ENCODE data around the gene FRMD6.

- TF ChIP-seq GATA2 (IDR thresholded peaks at IDR 0.05; ENCODE audit: low read depth, low read length) (no peak), GATA3 (IDR thresholded peaks at IDR 0.05; ENCODE audit: low read depth, low read length) (no peak)
Measured at GRCh38 chr14:51676549-51676948, 24.8 kb downstream of the FRMD6 start.
